Gastrocnemius medialis (tissue), 4 donors: Measurements from ENCODE around the gene PDE4D. TPM values are rescaled to one million over a fixed set of nuclear protein-coding genes. Genes with fewer than 3 reads are reported as not detected.
A peak's percentile ranks its signal among the peaks of the same experiment; 100 is the strongest.

ENCODE experiments used
- ATAC-seq, 2 donors: fragments of 150-250 bp; one replicate each; pipeline ENCODE4 v1.9.1; 2016
- DNase-seq, 2 donors: peaks; one replicate each; pipeline ENCODE4 v3.0.0-alpha.2; 2019
- H3K27ac ChIP-seq, 4 donors: fragments of 200-600 bp; sonication (generic); 1 replicate in 1 of 4; 2 replicates in 3 of 4; pipeline ENCODE4 v1.5.1; 2016 to 2018; ENCODE audit warnings: mild to moderate bottlenecking in 2 of 4, moderate library complexity in 1 of 4
- H3K27me3 ChIP-seq, 3 donors: fragments of 200-600 bp; sonication (generic) in 2 of 3; 1 replicate in 1 of 3; 2 replicates in 2 of 3; pipeline versions ENCODE4 v1.5.1 to v1.6.0; 2016 to 2019; ENCODE audit warnings: mild to moderate bottlenecking in 1 of 3, moderate library complexity in 1 of 3
- H3K36me3 ChIP-seq, 2 donors: fragments of 200-600 bp; sonication (generic) in 1 of 2; one replicate each; pipeline ENCODE4 v1.5.1; 2017 to 2018
- H3K4me1 ChIP-seq, 2 donors: fragments of 200-600 bp; sonication (generic) in 1 of 2; one replicate each; pipeline ENCODE4 v1.5.1; 2016 to 2017; ENCODE audit warnings: mild to moderate bottlenecking in 2 of 2
- H3K4me3 ChIP-seq, 4 donors: fragments of 200-600 bp; sonication (generic) in 3 of 4; 1 replicate in 1 of 4; 2 replicates in 3 of 4; pipeline ENCODE4 v1.5.1; 2016 to 2019; ENCODE audit warnings: mild to moderate bottlenecking in 2 of 4
- H3K9me3 ChIP-seq, 3 donors: fragments of 200-600 bp; sonication (generic) in 2 of 3; 1 replicate in 1 of 3; 2 replicates in 2 of 3; pipeline ENCODE4 v1.5.1; 2016 to 2019
- POLR2A ChIP-seq, 2 donors: fragments of 450-650 bp; IDR thresholded peaks; one replicate each; pipeline ENCODE4 v1.6.1; 2017; ENCODE audit warnings: antibody characterized with exemption in 2 of 2, mild to moderate bottlenecking in 2 of 2, moderate library complexity in 2 of 2
- in situ Hi-C, 4 donors: fragments of 200-750 bp; cut with MboI; loops; one replicate each; pipeline versions ENCODE4 v1.15.0 to v1.8.0; 2017; ENCODE audit warnings: low sequenced_read_pairs in 4 of 4
- intact Hi-C: fragments of 100-400 bp; cut with DNase I; formaldehyde crosslinking; loops from one replicate; pipeline ENCODE4 v1.15.1; 2023; ENCODE audit warnings: low total_unique reads
- total RNA-seq, 4 donors: library from RNA; depleted of rRNA; stranded (reverse); fragments of >200 nt; gene quantifications; one replicate each; pipeline versions ENCODE4 v1.1.0 to v1.2.3, GENCODE V29; 2016
- TF ChIP-seq, protein P1 (sequence below), 5 experiments: fragments of 450-650 bp in 3 of 5; fragments of 200-600 bp in 2 of 5; sonication (generic) in 2 of 5; IDR thresholded peaks in 4 of 5; conservative IDR thresholded peaks in 1 of 5; 1 replicate in 4 of 5; 2 replicates in 1 of 5; pipeline ENCODE4 v1.5.1; 2016 to 2019; ENCODE audit warnings: antibody characterized with exemption in 5 of 5, mild to moderate bottlenecking in 3 of 5, moderate library complexity in 3 of 5

PDE4D gene
- total RNA-seq, 4 donors from 2014 or later = 133 to 223 (median 185) TPM

DNA sequence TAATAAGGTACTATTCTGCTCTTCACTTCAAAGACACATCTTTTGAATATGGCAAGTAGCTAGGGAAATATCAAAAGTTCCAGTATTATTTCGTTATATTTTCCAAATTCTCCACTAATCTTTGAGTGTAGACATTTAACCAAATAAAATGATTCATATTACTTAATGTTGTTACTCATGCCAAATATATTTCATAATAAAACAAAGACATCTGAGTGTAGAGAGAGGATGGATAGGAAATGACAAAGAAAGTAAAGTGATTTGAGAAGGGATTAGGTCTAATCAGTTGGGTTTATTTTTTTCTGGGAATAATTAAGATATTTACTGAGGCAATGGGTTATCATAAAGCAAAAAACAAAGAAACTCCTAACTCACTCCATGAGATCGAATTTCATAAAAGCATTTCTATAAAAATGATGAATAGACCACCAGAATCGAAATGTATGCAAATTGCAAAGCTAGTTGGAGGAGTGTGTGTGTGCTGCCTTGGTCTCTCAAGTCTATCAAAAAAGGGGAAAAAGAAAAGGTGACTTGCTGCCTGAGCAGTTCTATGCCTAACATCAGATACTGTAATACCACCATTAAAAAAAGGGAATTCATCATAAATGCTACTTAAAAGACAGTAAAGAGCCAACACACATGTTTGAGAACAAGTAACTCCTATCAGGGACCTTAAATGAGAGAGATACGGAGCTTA lies 255.5 kb downstream of the PDE4D start:
- intact Hi-C loops = no loop called here
- Histone ChIP-seq H3K9me3 (no peaks in the 10 kb centered on the region), H3K4me1 (peaks cover 0 to 15% of the 10 kb centered on the region in 2 donors), H3K27me3 (no peaks in the 10 kb centered on the region), H3K27ac (no peak overlapping the region), H3K4me3 (no peak overlapping the region), H3K36me3 (no peaks in the 10 kb centered on the region)
- no peak for TF ChIP-seq POLR2A (IDR thresholded peaks at IDR 0.05)
- TF ChIP-seq, protein P1, sequence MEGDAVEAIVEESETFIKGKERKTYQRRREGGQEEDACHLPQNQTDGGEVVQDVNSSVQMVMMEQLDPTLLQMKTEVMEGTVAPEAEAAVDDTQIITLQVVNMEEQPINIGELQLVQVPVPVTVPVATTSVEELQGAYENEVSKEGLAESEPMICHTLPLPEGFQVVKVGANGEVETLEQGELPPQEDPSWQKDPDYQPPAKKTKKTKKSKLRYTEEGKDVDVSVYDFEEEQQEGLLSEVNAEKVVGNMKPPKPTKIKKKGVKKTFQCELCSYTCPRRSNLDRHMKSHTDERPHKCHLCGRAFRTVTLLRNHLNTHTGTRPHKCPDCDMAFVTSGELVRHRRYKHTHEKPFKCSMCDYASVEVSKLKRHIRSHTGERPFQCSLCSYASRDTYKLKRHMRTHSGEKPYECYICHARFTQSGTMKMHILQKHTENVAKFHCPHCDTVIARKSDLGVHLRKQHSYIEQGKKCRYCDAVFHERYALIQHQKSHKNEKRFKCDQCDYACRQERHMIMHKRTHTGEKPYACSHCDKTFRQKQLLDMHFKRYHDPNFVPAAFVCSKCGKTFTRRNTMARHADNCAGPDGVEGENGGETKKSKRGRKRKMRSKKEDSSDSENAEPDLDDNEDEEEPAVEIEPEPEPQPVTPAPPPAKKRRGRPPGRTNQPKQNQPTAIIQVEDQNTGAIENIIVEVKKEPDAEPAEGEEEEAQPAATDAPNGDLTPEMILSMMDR (IDR thresholded peaks at IDR 0.05 in 4 of 5, conservative IDR thresholded peaks at IDR 0.05 in 1 of 5) = no peak
- in situ Hi-C loops = no loop called here
- DNase-seq (no peak), ATAC-seq (no peak)

DNA sequence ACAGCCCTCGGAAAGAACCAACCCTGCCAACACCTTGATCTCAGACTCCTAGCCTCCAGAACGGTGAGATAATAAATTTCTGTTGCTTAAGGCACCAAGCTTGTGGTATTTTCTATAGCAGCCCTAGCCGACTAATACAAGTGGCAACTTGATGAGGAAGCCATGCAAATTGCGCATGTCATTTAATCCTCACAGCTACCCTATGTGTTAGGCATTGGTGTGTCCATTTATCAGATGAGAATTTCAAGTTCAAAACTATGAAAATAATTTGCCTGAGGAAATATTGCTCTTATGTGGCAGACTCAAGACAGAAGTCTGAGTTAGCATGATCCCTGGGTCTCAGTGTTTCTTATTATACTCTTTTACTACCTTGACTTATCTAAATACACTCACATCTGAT lies 264.0 kb downstream of the PDE4D start:
- Histone ChIP-seq H3K27ac (no peak overlapping the region), H3K4me1 (peaks cover 11 to 25% of the 10 kb centered on the region in 2 donors), H3K4me3 (no peak overlapping the region), H3K36me3 (no peaks in the 10 kb centered on the region), H3K9me3 (no peaks in the 10 kb centered on the region), H3K27me3 (no peaks in the 10 kb centered on the region)
- intact Hi-C loops (no loop called here), in situ Hi-C loops (no loop called here)
- DNase-seq (no peak), ATAC-seq (no peak)
- TF ChIP-seq, protein P1 (IDR thresholded peaks at IDR 0.05 in 4 of 5, conservative IDR thresholded peaks at IDR 0.05 in 1 of 5) = no peak
- no peak for TF ChIP-seq POLR2A (IDR thresholded peaks at IDR 0.05)

DNA sequence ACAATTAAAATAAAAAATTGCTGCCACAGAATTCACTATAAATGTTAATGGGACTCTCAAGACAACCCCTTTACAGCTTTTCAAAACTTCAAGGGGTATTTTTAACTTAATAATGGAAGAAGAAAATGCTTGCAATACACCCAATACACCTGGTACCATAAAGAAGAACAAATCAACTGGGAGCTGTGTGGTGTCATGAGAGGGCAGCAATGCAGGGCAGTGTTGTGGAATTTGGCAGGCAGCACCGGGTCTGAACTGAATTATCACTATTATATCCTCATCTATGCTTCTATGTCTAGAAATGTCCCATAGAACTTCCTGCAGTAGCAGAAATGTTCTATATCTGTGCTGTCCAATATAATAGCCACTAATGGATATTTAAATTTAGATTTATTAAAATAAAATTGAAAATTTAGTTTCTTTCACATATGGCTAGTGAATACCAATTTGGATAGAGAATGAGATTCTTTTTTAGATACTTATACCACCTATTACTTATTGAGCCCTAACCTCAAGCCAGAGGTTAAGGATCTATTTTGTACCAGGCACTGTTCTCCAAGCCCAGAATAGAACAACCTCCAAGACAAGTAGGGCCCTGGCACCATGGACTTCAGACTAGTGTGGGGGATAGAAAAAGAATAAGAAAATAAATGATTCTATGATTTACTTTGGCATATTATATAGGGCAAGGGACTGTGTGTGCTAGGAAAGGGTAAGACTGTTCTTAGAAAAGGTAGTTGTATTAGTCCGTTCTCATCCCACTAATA lies 265.3 kb downstream of the PDE4D start:
- no peak overlapping the region for H3K4me3 ChIP-seq
- H3K36me3 ChIP-seq = no peaks in the 10 kb centered on the region
- intact Hi-C loops = no loop called here
- no peak for TF ChIP-seq POLR2A (IDR thresholded peaks at IDR 0.05)
- TF ChIP-seq, protein P1 (IDR thresholded peaks at IDR 0.05 in 4 of 5, conservative IDR thresholded peaks at IDR 0.05 in 1 of 5) = no peak
- peak overlapping the region; percentile 14 to 61 (median 24) for H3K27ac ChIP-seq
- no peaks in the 10 kb centered on the region for H3K9me3 ChIP-seq
- in situ Hi-C loops = no loop called here
- no peaks in the 10 kb centered on the region for H3K27me3 ChIP-seq
- peaks cover 11 to 25% of the 10 kb centered on the region in 2 donors for H3K4me1 ChIP-seq
- ATAC-seq = peak in 1 of 2 donors; percentile 31
- no peak for DNase-seq

DNA sequence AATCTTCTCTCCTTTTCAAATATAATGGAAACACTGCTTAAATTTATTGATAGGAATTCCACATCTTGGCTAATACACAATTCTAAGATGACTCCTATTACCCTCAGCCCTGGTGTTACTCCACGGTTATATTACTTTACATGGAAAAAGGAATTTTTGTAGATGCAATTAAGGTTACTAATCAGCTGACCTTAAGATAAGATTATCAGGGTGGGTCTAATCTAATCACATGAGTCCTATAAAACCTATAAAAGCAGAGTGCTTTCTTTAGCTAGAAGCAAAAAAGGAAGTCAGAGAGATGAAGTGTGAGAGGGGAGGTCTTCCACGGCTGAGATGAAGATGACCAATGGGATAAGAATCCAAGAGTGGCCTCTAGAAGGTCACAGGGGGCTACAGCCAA lies 268.6 kb downstream of the PDE4D start:
- H3K4me3 ChIP-seq = no peak overlapping the region
- H3K4me1 ChIP-seq = peaks cover 11 to 28% of the 10 kb centered on the region in 2 donors
- H3K27me3 ChIP-seq = no peaks in the 10 kb centered on the region
- ATAC-seq (no peak), DNase-seq (no peak)
- in situ Hi-C loops (no loop called here), intact Hi-C loops (no loop called here)
- H3K9me3 ChIP-seq = no peaks in the 10 kb centered on the region
- no peak overlapping the region for H3K27ac ChIP-seq
- TF ChIP-seq, protein P1 (IDR thresholded peaks at IDR 0.05 in 4 of 5, conservative IDR thresholded peaks at IDR 0.05 in 1 of 5) = no peak
- TF ChIP-seq POLR2A (IDR thresholded peaks at IDR 0.05) = no peak
- no peaks in the 10 kb centered on the region for H3K36me3 ChIP-seq
